GM19395 (cell line): ENCODE results near the gene FYB1.

Source experiments
- ATAC-seq: cut with Tn5 transposase; IDR thresholded peaks from one replicate; pipeline ENCODE4 v1.9.1; 2021; ENCODE audit warnings: mild to moderate bottlenecking, moderate library complexity; ENCODE audit not compliant: unreplicated experiment

Gene FYB1

DNA sequence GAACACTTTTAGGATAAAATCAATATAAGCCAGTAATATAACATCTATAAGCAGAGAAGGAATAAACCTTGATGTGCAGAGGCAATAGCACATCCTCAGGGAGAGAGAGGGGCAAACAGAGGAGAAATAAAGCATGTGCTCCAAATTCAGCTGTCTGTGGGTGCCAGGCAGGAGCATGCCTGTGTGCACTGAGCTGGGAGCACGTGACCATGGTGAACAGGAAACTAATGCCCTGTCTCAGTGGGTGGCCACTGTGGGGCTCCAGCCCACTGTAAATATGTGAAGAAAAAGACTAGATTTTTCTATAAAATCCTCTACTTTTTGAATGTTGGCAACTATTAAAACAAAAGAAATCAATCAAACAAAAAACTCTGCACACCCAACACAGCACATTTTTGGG, 55.3 kb downstream of the FYB1 start:
- no peak for ATAC-seq

DNA sequence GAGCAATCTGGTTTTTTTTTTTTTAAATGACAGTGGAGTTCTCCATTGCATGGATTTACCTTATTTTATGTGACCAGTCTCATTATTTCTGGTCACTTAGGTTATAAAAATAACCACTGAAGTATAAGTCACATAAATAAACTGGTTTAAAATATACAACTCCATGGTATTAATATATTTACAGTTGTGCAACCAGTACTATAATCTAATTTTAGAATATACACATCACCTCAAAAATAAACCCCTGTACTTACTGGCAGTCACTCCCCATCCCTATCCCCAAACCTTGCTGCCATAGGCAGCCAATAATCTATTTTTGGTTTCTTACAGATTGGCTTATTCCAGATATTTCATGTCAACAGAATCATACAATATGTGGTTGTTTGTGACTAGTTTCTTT, 57.8 kb downstream of the FYB1 start:
- no peak for ATAC-seq

DNA sequence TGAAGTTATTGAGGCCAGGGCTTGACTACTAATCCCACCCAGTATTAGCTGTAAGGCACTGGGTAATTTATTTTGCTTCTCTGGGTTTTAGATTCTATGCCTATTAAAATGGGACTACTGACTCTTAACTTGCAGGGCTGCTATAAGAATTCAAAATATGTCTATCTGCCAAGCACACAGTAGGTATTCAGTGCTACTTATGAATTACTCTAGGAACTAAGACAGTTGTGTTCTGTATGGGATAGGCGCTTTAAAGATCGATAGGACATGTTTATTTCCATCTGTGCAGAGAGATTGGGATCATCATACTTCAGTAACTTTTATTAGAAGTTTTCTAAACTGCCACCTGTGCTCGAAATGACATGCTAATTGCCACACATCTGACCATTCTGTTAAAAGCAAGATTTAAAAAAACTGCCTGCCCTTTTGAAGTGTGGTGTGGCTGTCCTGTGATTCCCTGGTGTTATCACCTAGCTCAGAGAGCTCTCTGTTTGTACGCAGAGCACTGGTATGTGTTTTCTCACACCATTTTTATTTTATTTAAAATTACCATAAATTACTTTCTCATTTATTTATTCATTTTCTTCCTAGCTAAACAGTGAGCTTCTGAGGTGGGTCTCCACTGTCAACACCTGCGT, 58.7 kb downstream of the FYB1 start:
- no peak for ATAC-seq

DNA sequence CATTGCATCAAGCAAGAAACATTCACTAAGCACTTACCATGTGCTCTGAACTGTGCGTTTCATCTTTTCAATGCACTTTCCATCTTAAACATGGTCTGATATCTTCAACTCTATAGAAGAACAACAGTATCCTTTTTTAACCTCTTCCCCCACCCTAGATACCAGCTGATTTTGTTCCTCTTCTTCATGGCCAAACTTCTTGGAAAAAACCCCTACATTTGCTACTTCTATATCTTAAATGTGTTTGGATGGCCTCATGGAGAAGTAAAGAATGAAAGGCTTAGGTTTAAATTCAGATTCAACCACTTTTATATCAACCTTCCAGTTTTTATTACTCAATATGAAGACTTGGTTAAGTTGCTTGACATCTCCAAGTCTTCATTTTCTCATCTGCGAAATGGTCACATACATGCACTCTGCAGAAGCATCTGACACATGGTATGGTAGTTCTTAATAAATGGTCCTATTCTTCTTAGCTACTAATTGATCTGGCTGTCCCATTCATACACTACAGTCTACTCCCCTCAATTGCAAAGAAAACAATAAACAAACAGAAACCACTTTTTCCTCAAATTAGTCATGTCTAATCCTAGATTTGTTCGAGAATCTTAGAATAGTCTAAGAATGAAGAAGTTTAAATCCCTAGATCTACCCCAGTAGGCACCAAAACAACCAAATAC, 59.4 kb downstream of the FYB1 start:
- no peak for ATAC-seq

DNA sequence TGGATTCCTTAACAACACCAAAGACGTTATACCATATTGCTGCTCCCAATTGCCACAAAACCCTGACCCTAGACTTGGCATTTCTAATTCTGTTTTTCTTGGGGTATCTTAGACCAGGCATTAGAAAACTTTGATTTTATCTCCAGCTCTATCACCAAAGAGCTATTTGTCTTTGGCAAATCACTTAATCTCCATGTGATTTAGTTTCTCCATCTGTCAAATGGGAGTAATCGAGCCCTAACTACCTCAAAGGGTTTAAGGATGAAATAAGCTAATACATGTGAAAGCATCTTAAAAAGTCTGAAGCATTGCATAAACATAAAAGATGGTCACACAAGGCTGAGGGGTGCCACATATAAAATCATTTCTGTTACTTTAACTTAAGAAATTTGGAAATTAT, 60.6 kb downstream of the FYB1 start:
- ATAC-seq = no peak

DNA sequence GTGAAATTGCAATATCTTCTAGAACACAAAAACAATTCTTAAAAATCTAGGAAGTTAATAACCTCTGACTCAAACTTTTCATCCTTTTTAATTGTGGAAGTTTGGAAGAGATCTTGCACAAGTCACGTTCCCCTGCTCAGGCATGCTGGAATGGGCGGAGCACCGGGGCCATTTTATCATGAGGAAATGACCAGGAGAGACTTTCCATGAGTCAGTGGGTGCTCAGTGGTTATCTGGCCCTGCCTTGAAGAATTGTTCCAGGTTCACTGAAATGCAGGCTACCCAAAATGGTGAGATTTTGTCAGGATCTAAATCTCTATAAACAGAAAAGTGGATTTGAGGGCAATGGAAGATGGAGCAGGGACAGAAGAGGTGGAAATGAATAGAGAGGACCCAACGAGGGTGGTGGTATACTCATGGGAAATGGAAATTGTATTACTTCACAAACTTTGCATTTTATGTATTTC, 61.2 kb downstream of the FYB1 start:
- ATAC-seq = no peak

DNA sequence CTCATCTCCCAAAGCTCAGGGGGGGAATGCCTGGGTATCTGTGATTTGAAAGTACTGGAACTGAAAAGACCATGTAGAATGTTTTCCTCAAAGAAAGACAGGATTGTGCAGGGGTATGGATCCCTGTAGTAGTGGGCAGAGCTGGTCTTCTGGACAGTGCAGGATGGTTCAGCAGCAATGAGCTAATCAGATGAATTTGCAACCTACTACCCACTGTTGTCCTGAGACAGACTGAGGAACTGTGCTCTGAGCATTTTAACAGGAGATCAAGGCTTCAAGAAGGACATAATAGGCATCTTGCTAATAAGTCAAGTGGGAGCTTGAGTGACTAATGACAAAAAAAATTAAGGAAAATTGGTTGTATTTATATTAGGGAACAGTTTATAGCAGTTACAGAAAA, 61.7 kb downstream of the FYB1 start:
- ATAC-seq = no peak

DNA sequence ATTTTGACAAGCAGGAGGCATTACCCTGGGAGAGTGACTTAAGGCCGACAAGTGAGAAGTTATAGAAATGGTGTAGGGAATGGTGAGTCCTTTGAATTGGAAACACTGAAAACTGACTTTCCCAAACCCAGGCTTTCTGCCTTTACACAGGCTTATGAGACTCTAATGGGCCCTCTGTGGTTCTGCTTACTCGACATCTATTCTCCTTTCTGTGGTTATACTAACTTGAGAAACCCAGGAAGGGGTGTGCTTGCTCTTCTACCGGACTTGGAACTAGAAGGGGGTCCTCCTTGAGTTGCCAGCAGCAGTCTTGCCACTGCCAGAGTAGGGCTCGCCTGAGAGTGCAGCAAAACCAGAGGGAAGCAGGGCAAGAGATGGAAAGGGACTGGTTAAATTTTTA, 63.3 kb downstream of the FYB1 start:
- no peak for ATAC-seq

DNA sequence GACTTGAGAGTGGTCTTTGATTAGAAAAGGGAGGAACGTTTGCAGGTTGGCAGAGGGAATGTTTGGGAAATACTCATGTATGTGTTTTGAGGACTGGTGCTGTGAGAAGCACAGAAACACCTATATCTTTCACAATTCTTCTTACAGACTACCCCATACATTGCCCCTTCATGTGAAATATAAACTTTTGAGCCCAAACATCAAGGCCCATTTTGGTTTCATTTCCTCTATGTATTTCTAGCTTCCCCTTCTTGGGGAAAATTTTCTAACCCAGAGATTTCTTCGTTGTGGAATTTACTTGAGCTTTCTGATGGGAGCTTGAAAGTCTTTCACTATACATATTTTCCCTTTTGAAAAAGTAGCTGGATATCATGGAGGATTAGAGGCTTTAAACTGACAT, 67.6 kb downstream of the FYB1 start:
- ATAC-seq = no peak

DNA sequence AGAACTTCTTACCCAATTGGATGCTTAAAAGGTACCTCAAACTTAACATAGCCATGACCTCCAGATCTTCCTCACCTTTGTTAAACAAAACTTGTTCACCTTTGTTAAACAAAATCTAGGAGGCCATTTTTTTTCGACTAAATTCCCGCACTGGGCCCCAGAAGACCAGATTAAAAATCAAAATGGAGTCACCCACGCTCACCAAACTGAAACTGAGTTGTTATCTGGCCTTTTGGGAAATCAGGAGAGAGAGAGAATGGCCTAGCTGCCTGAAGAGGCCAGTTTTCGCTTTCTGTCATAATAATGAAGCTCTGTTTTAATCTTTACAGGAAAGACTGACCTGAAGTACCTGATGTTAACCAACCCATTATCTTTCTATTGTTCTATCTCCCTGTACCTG, 69.4 kb downstream of the FYB1 start:
- no peak for ATAC-seq

DNA sequence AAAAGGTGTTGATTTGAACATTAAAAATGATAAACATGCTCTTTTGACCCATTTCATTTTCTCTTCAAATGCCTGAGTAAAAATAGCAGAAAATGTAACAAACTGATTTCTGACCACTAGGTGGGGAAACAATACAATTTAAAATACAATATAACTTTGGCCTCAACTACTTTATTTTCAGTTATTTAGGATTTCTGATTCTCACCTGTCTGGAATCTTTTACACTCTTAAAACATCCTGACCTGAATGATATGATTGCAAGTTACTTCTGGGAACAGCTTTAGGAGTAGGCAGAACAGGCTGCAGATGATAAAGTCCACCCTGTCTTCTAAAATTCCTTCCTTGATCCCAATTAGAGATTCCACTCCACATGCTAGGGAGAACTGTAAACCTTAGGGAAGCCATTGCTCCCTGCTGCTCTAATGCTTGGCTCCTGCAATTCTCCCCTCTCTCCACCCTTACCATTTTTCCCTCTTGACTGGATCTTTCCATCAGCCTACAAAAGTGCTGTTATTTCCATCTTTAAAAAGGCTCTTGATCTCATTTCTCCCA, 70.3 kb downstream of the FYB1 start:
- ATAC-seq = no peak

DNA sequence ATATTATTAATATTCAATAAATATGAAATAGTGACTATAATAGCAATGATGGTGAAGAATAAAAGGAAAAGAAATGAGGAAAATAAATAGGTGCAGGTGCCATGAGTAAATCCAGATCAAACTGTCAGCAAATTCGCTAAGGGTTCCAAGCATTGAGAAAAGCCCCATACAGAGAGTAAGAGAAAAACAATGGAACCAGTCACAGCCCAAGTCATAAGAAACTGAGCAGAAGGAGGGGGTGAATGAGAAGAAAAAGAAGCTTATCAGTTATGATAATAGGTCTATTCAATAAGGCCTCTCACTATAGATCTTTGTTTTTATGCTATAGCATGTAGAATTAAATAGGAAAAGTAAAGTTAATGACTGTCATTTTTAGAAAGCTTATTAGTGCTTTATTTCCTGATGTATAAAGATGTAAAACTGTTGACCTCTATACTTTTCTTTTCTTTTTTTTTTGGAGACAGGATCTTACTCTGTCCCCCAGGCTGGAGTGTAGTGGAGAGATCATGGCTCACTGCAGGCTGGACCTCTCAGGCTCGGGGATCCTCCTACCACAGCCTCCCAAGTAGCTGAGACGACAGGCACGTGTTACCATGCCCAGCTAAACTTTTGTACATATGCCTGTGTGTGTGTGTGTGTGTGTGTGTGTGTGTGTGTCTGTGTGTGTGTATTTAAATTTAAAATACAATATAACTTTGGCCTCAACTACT, 72.4 kb downstream of the FYB1 start:
- no peak for ATAC-seq

DNA sequence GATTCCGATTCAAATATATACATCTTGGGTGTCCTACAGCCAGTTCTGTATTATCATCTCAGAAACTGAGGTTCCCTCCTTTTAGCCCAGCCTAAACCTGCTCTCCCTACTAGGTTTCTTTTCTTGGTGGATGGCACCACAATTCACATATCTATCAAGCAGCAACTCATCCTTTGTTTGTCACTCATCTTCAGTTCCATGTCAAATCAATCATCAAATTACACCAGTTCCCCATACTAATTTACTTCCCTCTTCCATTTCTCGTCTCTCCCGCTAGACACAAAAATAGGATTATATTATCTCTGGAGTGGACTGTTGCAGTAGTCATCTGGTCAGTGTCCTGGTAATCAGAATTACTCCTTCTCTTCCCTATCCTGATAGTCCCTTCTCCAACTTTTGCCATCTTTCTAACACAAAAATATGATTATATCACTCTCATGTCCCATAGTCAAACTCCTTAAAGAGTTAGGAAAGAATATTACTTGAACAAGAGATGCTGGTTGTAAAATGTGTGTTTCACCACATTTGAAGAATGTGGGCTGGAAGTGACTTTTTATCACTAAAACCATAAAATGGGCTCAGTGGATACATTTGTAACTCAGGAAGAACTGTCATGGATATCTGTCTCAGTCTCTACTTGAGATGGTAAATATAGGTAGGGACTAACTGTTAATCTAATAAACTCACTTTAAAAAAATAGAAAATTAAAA, 76.1 kb downstream of the FYB1 start:
- no peak for ATAC-seq

DNA sequence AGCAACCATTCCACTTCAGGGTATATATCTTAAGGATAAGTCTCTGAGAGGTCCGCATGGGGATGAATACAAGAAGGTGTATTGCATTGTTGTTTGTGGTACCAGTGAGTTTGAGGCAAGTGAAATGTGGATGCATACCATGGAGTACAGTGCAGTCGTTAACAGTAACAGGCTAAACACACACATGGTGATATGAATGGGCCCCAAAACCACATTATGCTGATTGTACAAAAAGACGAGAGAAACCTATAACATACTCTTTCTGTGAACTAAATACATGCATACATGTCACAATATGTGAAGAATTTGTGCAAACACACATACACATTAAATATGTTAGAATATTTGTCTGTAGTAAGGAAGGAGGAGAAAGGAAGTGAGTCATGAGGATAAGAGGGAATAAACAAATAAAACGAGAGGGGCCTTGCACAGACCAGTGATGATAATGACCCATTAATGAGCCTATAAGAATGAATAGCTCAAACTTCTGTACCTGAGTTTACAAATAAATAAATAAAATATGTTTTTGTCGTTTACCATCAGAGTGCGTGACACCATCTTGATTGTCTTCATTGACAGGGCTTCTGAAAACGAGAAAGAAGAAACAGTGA, 78.7 kb downstream of the FYB1 start:
- ATAC-seq = no peak

DNA sequence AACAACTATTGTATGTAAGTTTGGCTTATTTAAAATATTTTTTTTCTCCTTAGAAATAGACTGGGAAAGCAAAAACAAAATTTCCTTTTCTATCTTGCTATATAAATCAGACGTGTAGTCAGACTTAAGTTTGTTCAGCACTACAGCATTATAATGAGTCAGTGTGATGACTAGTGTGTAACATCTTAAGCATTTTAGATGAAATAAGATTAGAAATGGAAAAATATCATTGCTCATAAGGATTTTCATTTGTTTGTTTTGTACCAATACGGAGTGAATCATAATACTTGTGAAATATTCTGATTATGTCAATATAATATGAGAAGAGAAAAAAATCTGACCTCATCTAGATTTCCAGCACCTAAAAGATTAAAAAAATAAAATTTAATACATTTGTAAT, 80.5 kb downstream of the FYB1 start:
- ATAC-seq = no peak

DNA sequence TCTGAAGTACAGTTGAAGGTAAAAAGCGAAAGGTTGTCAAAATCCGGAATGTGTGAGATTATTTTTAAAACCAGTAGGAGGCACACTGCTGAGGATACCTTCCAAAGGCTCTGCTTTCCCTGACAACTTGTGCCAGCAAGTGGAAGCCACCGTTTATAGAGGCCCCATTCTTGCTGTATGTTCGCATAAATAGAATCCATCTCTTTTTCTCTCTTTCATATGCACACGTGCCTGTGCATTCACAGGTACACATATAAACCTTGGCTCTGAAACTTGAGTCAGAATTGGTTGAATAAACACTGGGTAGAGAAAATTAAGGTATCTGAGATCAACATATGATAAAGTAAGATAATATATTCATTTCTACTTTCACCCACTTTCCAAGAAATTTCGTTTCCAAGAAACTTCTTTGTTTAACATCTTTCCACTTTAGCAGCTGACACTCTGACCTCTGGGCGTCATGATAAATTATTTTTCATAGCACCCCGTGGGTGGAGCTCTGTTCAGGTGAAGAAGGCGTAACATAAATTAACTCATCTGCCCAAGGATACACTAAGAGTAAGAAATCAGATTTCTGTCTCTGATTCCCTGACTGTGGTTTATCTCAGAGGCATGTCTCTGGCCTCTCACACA, 81.4 kb downstream of the FYB1 start:
- ATAC-seq = no peak

DNA sequence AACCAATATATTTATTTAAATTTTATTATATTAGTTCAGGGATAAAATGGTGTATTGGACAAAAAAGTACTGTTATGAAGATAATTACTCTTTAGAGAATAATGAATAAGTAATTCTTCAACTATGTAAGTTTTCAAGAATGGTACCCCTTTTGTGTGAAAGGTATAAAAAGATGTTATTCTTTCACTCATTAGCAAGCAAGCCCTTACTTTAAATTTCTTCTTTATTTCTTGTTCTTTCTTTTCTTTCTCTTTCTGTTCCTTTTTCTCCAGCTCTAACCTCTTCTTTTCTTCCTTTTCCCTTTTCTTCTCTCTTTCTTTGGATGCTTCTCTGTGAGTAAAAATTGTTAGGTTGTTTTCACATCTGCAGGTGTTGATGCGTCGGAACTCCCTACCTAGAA, 82.0 kb downstream of the FYB1 start:
- ATAC-seq = no peak

DNA sequence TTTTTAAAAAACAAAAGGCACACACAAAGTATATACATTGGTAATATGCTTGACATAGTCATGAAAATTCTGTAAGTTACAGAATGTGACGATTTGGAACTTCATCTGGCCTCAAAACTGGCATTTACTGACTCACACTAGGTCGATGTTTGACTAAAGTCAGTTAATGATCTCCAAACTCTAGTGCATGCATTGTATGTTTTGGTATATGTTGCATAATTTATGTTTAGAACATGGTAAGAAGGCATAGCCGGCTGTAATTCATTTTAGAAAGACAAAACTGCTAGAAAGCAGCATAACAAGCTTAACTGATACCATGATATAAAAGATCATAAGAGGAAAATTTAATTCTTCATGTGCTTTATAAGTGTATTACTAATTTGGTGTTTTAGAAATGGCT, 86.6 kb downstream of the FYB1 start:
- ATAC-seq = no peak

DNA sequence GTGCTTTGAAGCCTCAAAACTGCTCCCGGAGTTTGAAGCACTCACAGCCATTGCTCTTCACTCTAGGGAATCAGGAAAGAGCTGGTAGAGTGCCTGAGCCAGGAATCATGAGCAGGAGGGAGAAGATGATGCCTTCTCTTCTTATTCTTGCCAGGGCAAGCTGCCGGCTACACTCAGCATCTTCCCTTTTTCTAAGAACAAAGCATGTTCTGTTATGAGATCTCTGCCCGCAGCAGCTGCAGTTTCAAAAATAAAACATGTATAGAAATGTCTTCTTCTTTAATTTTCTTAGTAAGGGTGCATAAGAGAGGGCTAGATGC, 87.3 kb downstream of the FYB1 start:
- no peak for ATAC-seq

DNA sequence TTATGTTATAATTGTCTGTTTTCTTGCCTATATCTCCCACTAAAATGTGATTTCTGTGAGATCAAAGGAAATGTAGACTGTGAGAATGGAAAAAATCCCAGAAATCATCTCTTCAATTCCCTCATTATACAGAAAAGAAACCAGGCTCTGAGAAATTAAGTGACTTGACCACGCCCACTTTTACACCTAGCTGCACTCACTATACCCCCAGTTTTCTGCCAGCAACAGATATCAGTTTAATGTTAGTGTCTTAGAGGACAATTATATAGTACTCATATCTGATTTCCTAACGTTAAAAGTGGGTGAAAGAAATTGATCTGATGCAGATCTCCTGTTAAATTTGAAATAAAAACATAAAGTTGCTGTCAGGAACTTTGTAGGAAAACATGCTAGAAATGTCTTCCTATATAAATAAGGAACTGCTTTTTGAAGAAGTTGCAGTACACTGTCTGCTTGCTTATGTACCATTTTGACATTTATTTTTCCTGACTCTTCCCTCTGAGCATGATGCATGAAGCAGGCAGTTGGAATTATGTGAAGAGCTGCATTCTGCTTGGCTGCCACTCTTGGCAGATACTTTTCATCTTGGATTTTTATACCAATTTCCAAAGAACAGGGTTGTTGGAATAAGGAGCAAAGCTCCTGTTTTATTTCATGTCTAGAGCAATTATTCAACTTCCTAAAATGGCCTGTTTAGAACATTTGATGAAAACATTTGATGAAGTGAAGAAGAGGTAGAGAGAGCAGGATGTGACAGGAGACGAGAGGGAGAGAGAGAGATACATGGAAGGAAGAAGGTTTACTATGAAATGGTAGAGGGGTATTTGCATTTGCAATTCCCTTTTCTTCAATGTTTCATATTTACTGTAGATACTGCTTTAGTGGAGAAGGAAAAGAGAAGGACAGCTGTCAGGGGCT, 87.9 kb downstream of the FYB1 start:
- ATAC-seq = no peak
